Measurements from ENCODE around the gene CNOT6.

Gene CNOT6

GRCh38 chr5:180624587-180624986 lies 130.4 kb downstream of the CNOT6 start:
- DNase-seq, result no peak

GRCh38 chr5:180625125-180625790 lies 131.1 kb downstream of the CNOT6 start:
- DNase-seq, result no peak

DNA sequence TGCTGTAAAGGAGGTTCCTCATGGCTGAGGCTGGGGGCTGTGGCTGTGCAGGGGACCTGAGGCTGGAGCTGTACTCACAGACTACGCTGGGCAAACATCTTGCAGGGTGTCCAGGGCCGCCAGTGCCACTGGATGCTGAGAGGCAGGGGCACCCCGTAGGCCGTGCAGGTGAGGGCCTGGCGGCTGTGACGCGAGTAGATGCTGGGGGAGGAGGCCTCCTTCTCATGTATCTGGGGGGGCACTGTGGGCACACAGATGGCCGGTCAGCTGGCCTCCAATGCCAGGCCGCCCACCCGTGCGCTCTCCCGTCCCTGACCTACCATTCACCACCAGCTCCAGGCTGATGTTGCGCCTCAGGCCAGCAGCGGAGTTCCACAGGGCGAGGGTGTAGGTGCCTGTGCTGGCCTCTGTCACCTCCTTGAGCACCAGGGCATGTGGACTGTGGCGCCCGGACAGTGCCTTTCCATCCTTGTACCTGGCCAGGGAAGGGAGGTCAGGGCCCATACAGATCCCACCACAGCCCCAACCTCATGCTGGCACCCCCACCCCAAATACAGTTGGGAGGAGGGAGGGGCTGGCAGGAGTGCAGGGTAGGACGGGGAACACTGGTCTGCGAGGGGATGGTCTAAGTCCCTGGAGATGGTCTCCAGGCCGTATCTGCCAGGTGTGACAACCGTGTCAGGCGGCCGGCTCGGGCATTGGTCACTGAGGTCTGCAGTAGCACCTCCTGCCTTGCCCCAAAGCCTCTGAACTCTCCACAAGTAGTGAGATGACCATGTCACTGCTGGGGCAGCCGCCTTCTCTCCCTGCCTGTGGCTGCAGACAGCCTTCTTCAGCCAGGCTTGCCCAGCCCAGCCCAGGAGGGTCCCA lies 131.8 kb downstream of the CNOT6 start:
- no peak for DNase-seq

DNA sequence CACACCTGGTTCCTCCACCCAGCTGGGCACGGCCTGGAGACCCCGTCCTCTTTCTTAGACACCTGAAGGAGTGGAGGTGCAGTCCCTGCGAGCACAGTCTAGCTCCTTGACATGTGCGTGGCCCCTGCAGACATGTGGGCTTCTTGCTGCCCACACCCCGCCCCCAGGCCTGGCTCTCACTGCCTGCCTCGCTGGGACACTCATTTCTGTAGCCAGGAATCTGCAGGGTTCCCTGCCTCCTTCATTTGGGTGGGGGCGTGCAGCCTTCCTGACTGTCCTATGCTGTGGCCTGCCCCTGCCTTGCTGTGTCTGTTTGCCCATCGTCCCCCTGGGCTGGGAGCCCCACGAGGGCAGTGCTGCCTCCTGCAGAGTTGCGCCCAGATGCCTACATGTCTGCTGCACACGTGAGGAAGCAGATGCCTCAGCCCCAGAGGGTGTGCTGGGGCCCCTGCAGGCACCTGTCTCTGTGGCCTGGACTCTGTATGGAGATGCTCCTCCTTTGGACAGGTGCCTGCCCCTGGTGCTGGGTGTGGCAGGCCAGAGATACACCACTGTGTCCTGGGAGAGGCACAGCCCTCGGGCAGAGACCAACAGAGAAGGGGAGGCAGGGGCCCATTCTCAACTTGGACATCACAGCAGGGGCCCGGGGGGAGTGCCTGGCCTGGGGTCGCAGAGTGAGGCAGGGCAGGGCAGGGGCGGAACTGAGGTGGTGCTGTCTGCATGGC lies 132.6 kb downstream of the CNOT6 start:
- DNase-seq, result no peak

DNA sequence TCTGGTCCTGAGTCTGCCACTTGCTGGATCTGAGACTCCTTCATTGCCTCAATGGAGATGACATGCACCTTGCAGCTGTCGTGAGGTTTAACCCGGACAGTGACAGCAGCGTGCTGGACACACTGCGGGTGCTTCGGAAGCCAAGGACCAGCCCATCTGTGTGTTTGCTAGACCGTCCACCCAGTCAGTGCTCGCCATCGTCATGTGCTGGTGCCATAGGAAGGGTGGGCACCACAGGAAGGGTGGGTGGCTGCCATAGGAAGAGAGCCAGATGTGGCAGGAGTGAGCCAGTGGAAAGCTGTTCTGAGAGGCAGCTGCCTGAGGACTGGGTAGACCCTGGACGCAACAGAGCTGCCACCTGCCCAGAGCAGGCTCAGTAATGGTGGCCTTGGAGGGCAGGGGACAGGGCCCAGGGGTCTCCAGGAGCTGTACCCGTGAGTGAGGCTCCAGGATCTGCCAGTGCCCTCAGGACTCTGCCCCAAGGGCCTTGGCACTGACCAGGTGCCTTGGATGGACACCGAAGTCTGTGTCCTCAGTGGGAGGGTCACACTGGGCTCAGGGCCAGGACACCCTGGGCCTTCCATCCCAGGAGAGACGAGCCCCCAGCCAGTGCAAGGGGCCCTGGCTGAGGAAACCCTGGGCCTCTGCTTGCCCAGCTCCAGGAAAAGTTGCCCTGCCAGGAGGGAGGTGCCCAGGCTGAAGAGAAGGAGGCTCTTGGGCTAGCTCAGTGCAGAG lies 133.4 kb downstream of the CNOT6 start:
- DNase-seq, result no peak
